Stimulated activated CD8-positive, alpha-beta memory T cell treated with anti-CD3 and anti-CD28 coated beads, Interleukin-4, amount 100 ng/mL, for 1 hour (primary cell): ENCODE results near the gene HYLS1.

Source experiments
- DNase-seq, 2 donors: peaks; one replicate each; pipeline ENCODE4 v3.0.0-alpha.2; 2020; ENCODE audit warnings: low read depth in 2 of 2, low spot score in 1 of 2

Gene HYLS1

DNA sequence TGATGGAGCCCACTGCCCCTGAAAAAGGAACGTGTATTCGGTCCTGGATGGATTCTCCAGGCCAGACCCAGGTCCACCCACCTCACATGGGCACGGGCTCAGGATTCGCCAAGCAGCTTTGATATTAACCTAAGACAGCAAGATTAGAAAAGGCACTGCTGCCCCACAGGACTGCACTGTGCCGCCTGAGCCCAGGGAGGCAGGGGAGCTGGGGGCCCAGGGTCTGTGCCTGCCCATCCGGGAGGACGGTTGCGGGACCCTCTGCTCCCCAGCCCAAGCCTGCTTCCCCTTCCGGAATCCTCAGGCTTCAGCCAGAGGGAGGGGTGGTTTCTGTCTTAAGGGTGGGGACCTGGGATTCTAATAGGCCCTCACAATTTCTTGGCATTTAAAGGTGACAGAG, 44.8 kb downstream of the HYLS1 start:
- no peak for DNase-seq

GRCh38 chr11:125933030-125933813, 45.8 kb downstream of the HYLS1 start:
- no peak for DNase-seq

- no peak for DNase-seq
These were observed 47.0 kb downstream of the HYLS1 start for GRCh38 chr11:125934473-125934872.

DNA sequence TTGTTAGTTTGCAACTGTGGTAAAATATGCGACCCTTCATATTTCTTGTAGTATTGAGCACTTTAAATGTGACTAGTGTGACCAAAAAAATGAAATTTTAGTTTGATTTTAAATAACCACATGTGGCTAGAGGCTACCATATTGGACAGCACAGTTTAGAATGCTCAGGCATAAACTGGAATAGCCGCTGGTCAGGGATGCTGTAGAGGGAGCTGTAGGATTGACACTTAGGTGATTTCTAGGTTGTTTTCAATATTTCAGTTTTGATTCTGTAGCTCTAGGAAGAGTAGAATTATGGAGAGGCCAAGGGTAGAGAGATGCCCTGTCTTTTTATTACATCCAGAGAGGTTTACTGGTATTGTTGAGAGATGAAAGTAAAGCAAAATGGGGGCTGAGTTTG, 47.6 kb downstream of the HYLS1 start:
- no peak for DNase-seq

DNA sequence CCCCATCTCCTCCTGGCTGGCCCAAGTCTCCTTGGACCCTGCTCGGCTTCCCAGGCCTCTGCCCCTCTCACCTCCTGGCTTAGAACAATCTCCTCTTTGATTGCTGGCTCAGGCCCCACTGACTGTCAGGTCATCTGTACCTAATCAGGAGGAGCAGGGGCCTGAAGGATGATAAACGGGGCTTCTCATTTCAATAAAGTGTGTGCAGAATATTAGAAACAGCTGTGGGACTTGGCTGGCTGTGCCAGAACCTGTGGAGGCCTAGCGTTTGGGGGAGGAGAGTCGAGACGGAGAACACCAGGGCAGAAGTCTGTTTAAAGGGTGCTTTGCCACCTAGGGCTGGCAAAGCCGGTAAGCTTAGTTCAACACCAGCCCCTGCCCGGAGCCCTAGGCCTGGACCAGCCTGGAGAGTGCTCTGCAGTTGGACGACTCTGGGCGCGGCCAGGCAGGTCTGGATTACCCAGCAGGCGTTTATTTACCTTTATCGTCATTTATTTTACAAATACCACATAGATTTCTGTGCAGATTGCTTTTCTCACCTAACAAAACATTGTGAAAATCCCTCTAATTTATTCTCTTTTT, 48.2 kb downstream of the HYLS1 start:
- no peak for DNase-seq

- no peak for DNase-seq
These were observed 51.0 kb downstream of the HYLS1 start for GRCh38 chr11:125938418-125938817.

GRCh38 chr11:125939081-125939521, 51.6 kb downstream of the HYLS1 start:
- no peak for DNase-seq

GRCh38 chr11:125940145-125940544, 52.7 kb downstream of the HYLS1 start:
- no peak for DNase-seq

- no peak for DNase-seq
These were observed 53.8 kb downstream of the HYLS1 start for GRCh38 chr11:125941267-125941618.

- peak in 1 of 2 donors; percentile 6 for DNase-seq
These were observed 54.4 kb downstream of the HYLS1 start for GRCh38 chr11:125941619-125942611.

DNA sequence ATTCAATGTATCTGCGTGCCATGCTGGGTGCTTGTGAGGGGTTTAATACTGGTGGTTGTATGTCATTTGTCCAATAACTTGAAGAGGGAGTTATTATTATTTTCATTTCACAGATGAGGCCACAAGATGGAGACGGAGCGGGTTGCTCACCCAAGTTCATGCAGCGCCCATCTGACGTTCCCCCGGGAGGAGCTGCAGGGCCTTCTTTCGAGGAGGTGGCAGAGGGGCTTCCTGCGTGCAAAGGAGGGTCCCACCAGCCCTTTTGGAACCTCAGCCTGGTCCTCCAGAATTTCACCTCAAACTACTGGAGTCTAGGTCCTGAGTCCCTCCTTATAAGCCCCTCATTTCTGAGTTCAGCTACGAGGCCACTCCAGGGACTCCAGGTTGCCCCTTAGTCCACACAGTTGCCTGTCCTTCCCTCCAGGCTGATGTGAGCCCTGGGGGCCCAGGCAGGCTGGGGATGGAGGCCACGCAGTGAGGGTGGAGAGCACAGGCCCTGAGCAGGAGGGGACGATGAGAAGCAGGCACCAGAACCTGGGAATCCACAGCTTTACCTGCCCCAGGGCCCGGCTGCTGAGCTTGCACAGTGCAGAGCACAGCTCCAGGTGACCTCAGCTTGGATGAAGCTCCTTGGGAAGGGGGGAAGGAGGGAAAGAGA, 55.4 kb downstream of the HYLS1 start:
- no peak for DNase-seq

GRCh38 chr11:125943661-125944349, 56.3 kb downstream of the HYLS1 start:
- DNase-seq: no peak

DNA sequence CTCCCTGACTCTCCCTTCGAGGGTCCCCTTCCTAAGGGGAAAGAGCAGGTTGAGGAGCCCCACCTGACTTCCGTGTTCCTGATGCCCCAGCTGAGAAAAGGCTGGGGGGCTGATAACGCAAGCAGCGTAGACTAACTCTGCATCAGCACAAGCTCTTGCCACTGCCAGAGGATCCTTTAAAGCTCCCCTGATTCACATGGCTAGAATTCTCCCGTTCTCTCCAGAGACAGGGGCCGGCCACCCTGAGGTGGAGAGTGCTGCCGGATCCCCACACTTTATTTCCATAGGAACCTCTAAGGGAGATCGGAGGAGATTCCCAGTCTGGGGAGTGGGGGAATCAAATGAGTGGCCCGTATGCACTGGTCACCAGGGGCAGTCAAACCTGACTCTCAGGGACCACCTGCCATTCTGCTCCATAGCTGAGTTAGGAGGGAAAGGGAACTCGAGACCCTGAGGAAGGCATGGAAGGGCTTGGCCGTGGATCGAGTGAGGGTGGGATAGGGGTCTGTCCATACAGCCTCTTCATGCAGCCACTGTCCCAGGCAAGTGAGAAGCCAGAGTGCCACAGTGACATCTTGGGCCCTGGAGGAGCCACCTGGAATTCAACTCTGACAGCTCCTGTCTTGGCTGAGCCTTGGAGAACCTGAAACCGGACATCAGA, 57.0 kb downstream of the HYLS1 start:
- DNase-seq: no peak

- DNase-seq: no peak
These were observed 57.7 kb downstream of the HYLS1 start for GRCh38 chr11:125945011-125945796.

GRCh38 chr11:125945797-125946520, 58.5 kb downstream of the HYLS1 start, which contains the start of gene VSIG10L2:
Gene VSIG10L2, plus strand, starts transcription at chr11:125946044. Its CDS starts 12 bp downstream, at chr11:125946056.
- DNase-seq: no peak

DNA sequence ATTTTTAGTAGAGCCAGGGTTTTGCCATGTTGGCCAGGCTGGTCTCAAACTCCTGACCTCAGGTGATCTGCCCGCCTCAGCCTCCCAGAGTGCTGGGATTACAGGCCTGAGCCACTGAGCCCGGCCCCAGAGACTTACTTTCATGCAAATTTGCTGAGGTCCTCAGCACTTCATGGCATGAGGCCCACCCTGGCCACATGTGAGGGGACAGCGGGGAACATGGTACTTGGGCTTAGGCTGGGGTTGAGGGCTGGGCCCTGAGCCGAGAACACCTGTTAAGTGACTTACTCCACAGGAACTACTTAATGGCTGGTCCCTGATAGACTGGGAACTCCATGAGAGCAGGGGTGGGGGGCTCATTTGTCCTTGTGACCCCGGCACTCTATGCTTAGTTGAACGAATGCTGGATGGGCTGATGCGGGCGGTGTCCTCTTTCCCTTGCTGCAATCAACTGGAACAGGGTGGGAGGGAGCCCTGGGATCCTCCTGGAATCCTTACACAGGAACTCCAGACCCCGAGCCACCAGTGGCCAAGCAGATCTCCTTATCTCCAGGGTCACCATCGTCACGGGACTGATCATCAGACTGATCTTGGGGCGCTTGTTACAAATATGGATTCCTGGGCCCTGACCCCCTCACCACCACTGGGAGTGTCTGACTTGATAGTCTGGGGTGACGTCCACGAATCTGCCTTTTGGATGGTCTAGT, 59.4 kb downstream of the HYLS1 start:
- DNase-seq: no peak

DNA sequence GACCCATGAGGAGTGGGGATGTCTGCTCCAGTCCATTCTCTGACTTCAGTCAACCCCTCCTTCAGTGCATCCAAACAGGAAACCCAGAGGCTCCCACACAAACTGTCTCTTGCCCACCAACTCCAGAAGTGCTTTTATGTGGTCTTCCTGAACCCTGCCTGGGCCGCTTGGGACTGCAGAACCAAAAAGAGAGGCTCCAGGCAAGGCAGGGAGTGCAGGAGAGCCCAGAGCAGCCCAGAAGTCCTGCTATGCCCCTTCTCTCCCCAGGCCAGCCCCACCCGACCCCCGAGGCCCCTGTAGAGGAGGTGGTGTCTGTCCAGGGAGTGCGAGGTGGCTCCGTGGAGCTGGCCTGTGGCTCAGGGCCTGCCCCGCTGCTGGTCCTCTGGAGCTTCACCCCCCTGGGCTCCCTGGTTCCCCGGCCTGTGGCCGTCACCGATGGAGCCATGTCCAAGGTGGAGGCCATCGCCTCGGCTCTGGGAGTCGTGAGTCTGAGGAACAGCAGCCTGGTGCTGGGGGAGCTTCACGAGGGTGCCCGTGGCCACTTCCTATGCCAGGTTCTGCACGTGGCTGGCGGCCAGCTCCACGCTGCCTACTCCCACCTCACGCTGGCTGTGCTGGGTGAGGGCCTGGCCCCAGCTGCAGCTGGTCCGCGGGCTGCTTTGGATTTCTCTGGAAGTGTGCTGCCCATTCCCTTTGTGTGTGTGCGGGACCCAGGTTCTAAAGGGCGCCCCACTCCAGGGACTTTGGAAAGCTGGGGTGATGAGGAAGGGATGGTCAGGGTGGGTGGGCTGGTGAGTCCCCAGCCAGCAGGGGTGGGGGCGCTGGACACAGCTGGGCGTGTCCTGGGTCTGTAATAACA, 60.2 kb downstream of the HYLS1 start:
- no peak for DNase-seq
